DMS 273 (cell line): Measurements from ENCODE around the gene TSPO.
"Not testable (repeated sequence)": the region's sequence is repeated elsewhere in the genome, so short reads cannot be mapped to it uniquely, and the experiment has no call there.

Experiments used
- DNase-seq: peaks from one replicate; lab custom pipeline; 2025; ENCODE audit not compliant: unreplicated experiment; lab: John Stamatoyannopoulos, UW

Gene TSPO

DNA sequence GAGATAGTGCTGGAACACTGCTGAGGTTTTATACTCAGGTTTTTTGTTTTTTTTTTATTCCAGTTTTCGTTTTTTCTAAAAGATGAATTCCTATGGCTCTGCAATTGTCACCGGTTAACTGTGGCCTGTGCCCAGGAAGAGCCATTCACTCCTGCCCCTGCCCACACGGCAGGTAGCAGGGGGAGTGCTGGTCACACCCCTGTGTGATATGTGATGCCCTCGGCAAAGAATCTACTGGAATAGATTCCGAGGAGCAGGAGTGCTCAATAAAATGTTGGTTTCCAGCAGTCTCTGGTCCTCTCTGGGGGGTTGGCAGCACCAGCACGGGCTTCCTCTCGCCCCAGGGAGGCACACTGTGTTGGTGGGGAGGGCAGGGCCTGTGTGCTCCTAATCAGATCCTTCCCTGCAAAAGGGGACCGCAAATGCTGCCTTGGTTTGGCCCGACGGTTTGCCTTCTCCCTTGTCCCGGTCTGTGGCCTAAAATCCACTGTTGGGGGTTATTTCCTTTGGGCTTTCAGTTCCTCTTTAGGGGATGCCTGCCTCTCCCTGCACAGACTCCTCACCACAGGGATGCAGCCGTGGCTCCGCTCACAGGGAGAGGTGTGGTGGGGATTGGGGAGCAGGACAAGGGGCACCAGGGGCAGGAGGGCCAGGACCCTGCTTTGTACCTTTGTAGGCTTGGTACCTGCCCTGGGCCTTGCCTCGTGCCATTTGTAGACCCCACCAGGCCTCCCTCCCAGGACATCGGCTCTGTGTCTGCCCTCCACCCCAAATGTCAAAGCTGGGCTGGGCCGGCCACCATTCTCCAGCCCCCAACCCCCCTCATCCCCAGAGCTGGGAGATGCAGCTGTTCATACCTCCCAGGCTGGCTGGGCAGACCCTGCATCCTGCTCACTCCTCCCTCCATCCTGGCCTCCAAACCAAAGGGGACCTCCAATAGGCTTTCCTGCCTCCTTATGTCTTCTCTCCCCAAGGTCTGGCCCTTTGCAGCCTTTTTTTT lies 21.6 kb upstream of the TSPO start:
- DNase-seq, result no peak

DNA sequence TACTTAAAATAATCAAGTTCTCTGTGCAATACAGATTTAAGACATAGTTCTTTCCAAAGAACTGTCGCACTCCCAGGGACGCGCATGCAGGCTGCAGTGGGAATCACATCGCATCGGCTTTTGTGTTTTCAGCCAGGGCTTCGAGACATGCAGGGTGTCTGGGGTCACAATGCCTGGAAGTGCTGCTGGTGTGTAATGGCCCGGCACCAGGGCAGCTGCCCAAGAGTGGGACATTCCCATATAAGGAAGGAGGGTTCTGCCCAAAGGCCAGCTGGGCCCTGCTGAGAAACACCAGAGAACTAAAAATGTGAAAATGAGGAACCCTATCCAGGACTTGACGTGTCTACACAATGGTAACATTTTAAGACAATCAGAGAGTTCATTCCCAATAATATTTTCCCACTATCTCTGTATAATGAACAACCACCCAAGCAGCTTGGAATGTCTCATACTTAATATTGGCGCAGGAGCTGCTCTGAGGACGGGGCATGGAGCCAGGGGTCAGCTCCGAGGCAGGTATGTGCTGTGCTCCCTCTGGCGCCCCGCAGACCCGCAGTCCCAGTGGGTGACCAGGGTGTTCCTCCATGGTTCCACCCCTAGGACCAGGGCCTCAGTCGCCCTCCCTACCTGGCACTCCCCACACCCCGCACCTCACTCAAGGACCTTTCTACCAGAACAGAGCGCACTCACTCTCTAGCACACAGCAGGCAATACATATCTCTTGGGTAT lies 19.4 kb upstream of the TSPO start:
- DNase-seq, result no peak

GRCh38 chr22:43133401-43133800 lies 18.0 kb upstream of the TSPO start:
- no peak for DNase-seq

GRCh38 chr22:43134553-43134952 lies 16.8 kb upstream of the TSPO start:
- no peak for DNase-seq

- DNase-seq, result no peak
Measured at GRCh38 chr22:43135565-43135964, 15.8 kb upstream of the TSPO start.

- peak; percentile 46 for DNase-seq
Measured at GRCh38 chr22:43136255-43136654, 15.1 kb upstream of the TSPO start.

GRCh38 chr22:43136801-43137200 lies 14.6 kb upstream of the TSPO start:
- DNase-seq, result no peak

DNA sequence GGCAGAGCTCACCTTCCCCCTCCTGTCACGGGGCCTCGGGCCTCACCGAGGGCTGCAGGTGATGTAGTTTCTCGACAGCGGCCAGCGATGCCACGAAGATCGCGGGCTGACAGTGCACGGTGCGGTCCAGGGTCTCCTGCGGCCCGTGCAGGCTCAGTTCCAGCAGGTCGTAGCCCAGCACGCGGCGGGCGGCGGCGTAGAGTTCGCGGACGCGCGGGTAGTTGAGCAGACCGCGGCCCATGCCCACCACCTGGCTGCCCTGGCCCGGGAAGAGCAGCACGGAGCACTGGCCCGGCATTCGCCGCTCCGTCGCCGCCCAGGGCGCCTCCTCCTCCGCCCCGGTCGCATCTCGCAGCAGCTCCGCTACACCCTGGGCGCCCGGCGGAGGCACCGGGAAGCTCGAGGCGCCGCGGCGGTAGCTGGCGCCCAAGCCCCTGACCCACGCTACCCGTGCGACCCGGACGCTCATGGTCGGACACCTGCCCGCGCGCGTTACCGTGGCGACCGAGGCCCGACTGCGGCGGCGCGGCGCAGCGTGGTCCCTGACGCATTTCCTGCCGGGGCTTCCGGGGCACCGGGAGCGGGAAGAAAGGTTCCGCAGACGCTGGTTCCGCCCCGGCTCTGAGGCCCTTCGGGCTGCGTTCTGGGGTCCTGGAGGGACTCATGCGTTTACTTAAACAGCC lies 8.3 kb upstream of the TSPO start, which contains the start of gene MCAT:
TSS of gene MCAT (minus strand) at position 519 of the 683 bp plus-strand sequence. CDS start at position 469, 50 bp downstream.
- DNase-seq, result peak; percentile 89

- DNase-seq, result no peak
Measured at GRCh38 chr22:43144949-43145348, 6.4 kb upstream of the TSPO start.

GRCh38 chr22:43145371-43145770 lies 6.0 kb upstream of the TSPO start:
- not testable (repeated sequence) for DNase-seq

DNA sequence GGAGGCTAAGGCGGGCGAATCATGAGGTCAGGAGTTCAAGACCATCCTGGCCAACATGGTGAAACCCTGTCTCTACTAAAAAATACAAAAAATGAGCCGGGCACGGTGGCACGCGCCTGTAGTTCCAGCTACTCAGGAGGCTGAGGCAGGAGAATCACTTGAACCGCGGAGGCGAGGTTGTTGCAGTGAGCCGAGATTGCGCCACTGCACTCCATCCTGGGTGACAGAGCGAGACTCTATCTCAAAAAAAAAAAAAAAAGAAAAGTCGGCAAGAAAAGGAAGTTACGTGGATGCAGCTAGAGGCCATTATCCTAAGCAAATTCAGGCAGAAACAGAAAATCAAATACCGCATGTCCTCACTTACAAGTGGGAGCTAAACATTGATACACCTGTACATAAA lies 5.0 kb upstream of the TSPO start:
- not testable (repeated sequence) for DNase-seq

GRCh38 chr22:43147821-43148220 lies 3.5 kb upstream of the TSPO start:
- no peak for DNase-seq

- DNase-seq, result no peak
Measured at GRCh38 chr22:43148581-43148980, 2.8 kb upstream of the TSPO start.

- DNase-seq, result no peak
Measured at GRCh38 chr22:43150731-43151206, 590 bp upstream of the TSPO start.

DNA sequence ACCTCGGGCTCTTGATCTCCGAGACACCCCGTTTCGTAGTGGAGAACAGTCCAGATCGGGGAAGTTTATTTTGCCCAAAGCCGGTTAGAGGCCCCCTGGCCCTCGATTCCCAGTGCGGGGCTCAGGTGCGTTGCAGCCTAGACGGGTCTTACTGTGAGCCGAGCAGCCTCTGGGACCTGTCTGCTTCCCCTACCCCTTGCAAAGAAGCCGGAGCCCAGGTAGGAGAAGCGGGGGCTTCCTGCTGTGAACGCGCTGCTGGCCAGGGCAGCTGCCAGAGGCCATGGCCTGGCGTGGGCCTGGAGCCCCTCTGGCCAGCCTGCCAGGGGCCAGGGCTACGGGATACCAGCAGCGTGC lies 621 bp downstream of the TSPO start:
- no peak for DNase-seq

- DNase-seq, result peak; percentile 79
Measured at GRCh38 chr22:43152357-43153071, 1.2 kb downstream of the TSPO start.

DNA sequence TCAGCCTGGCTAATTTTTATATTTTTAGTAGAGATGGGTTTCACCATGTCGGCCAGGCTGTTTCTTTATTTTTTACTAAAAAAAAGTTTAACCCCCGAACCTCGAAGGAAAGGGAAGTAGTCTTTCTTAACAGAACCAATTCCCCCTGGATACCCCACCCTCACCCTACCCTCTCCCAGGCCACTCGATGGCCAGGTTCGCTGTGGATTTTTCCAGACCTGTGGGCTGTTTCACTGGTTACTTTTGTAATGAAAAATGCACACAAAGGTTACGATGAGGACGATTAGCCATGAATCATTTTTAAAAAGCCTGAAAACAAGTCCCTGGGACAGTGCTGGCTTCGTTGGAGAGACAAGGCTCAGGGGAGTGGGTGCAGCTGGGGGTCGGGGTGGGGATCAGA lies 2.5 kb downstream of the TSPO start:
- DNase-seq, result no peak

DNA sequence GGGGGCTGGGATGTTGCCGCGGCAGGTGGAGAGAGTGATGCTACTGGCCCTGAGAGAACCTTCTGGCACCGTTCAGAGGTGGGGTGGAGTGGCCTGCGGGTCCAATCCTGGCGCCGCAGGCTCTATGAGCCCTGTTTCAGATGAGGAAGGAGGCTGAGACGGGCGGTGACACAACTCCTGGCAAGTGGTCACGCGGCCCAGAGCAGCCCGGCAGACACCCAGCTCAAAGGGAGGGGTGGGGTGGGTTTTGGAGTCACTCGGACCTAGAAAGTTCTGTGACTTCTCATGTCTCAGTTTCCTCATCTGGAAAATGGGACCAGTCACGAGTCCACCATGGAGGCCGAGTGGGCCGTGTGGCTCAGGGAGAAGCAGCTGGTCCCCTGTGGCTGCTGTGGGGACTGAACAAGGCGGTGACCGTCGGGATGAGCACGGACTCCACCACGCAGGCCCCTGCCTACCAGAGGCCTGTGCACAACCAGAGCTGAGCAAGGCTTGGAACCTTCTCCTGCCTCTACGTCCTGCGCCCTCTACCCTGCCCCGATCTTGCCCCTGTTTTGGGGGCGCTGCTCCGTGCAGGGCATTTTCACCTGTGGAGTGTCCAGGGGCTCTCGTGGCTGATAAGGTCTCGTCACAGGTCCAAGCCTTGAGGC lies 3.7 kb downstream of the TSPO start:
- DNase-seq, result no peak

GRCh38 chr22:43155789-43156188 lies 4.4 kb downstream of the TSPO start:
- peak; percentile 80 for DNase-seq

- no peak for DNase-seq
Measured at GRCh38 chr22:43156413-43156812, 5.1 kb downstream of the TSPO start.
